ENCODE measurements around the gene UPK1A. TPM values are rescaled to one million over a fixed set of nuclear protein-coding genes. Genes with fewer than 3 reads are reported as not detected.

The UPK1A gene
- total and polyA plus RNA-seq, 4 experiments from 2014 or later = 0.55 to 0.72 TPM; not detected in 2

DNA sequence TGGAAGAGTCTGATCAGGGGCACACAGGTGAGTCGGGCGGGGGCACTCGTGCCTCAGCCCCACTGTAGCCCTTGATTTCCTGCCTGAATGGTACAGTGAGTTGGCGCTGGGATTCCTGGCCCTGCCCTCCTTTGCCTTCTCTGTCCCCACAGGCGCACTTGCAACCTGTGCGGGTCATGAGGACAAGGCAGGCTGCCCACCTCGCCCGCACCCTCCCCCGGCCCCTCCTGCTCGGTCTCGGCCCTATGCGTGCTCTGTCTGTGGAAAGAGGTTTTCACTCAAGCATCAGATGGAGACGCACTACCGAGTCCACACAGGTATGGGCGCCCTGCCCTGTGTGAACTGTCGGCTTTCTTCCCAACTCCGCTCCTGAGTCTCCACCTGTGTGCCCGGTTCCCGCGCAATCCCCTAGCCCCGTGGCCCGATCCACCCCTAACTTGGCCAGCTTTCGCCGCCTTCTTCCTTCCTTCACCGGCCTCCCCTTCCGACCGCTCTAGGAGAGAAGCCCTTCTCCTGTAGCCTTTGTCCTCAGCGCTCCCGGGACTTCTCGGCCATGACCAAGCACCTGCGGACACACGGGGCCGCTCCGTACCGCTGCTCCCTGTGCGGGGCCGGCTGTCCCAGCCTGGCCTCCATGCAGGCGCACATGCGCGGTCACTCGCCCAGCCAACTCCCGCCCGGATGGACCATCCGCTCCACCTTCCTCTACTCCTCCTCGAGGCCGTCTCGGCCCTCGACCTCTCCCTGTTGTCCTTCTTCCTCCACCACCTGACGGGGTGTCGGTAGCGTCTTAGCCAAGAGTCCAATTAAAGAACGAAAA is 49.9 kb downstream of the UPK1A start:
- ChIA-PET CTCF (ENCODE audit: partially characterized antibody) (interaction anchor here (0.7 to 6.0 kb wide), 6 partner anchors 13 to 206 kb away, joined by 3 to 54 read pairs (median 4); partner anchors contain the start of gene LIN37), POLR2A (ENCODE audit: partially characterized antibody) (interaction anchor here (0.6 to 6.3 kb wide), 7 partner anchors 10 to 32 kb away, joined by 3 to 61 read pairs (median 4); partner anchors contain the start of genes IGFLR1, LIN37, PSENEN and U2AF1L4)
- Mint-ChIP-seq H3K9me3 (peaks cover 0 to 1% (median 0%) of the 10 kb centered on the region in 8 donors), H3K27me3 (no peaks in the 10 kb centered on the region), H3K36me3 (peaks cover 4 to 8% of the 10 kb centered on the region in 2 donors), H3K4me1 (peaks cover 47 to 72% (median 59%) of the 10 kb centered on the region in 4 donors), H3K4me3 (peak overlapping the region; percentile 91 to 99 (median 94)), H3K27ac (peak overlapping the region; percentile 90 to 99 (median 94))
- H3K27ac ChIP-seq (ENCODE audit: low read depth, low read length) = peak overlapping the region; percentile 71
- peak in 2 of 5 donors; percentile 27 to 56 for DNase-seq
- no peaks in the 10 kb centered on the region for H3K9me3 ChIP-seq (ENCODE audit: control insufficient read depth in 1 of 2, low read length in 2 of 2)
- H3K4me3 ChIP-seq (ENCODE audit: low read length in 2 of 2) = peak overlapping the region; percentile 68 to 81
- peaks cover 4% of the 10 kb centered on the region for H3K36me3 ChIP-seq (ENCODE audit: insufficient read depth, low read length)
- no peaks in the 10 kb centered on the region for H3K27me3 ChIP-seq (ENCODE audit: insufficient read depth, low read length)
- intact Hi-C loops (cut with micrococcal nuclease) = no loop called here
- peaks cover 68% of the 10 kb centered on the region for H3K4me1 ChIP-seq (ENCODE audit: insufficient read depth, low read length)

DNA sequence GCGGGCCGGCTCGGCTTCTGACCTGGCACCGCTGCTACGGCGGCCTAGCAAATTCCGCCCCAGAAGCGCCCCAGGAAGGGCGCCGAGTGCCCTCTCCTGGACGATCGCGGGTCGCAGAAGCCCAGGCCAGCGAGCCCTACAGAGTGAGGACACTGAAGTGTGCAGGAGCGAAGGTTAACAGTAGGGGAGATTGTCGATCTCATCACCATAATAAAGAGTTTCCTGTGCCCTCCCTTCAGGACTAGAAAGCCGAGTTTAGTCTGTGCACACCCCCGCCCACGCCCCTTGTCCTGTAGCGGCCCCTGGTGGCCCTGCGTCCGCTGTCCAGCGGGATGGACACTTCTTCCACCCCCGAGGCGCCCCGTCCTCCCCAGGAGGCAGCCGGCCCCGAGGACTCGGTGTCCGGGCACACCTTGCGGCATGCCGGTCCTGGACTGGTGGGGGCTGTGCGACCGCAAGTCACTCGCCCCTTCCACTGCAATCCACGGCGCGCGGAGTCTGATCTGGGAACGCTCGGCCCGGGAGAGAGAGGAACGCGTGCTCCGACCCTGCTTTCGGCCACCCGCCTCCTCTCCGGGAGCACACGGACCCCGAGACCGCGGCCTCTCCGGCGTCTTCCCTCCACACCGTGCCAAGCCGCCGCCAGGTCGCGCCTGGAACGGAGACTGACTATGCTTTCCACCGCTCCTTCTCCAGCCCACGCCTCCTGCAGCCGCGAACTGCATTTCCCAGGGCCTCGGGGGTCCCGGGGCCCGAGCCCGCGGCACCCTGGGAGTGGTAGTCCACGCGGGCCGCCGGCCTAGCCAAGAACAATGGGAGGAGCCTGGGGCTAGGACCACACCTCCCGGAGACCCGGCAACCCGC is 50.7 kb downstream of the UPK1A start:
- H3K4me3 ChIP-seq (ENCODE audit: low read length in 2 of 2) = peak overlapping the region; percentile 68 to 81
- Mint-ChIP-seq H3K9me3 (peaks cover 0 to 1% (median 0%) of the 10 kb centered on the region in 8 donors), H3K27ac (peak overlapping the region; percentile 90 to 99 (median 94)), H3K4me3 (peak overlapping the region; percentile 91 to 99 (median 94)), H3K4me1 (peaks cover 44 to 71% (median 55%) of the 10 kb centered on the region in 4 donors), H3K27me3 (no peaks in the 10 kb centered on the region), H3K36me3 (peaks cover 4 to 14% of the 10 kb centered on the region in 2 donors)
- H3K27ac ChIP-seq (ENCODE audit: low read depth, low read length) = peak overlapping the region; percentile 71
- ChIA-PET POLR2A (ENCODE audit: partially characterized antibody) (interaction anchor here (1.5 to 6.3 kb wide), 9 partner anchors 10 to 183 kb away, joined by 4 to 61 read pairs (median 16); partner anchors contain the start of genes IGFLR1, LIN37, NFKBID and PSENEN), CTCF (ENCODE audit: partially characterized antibody) (interaction anchor here (1.9 to 6.0 kb wide), 2 partner anchors 23 kb away, joined by 6 to 54 read pairs; no protein-coding TSS in a partner anchor)
- peaks cover 12% of the 10 kb centered on the region for H3K36me3 ChIP-seq (ENCODE audit: insufficient read depth, low read length)
- DNase-seq = peak; percentile 97 to 99 (median 98)
- intact Hi-C loops (cut with micrococcal nuclease) = loop anchor here (1.0 kb wide), 12 partner anchors 15 to 337 kb away; partner anchors contain the start of genes COX6B1, NFKBID, PROSER3 and PSENEN
- H3K4me1 ChIP-seq (ENCODE audit: insufficient read depth, low read length) = peaks cover 59% of the 10 kb centered on the region
- no peaks in the 10 kb centered on the region for H3K27me3 ChIP-seq (ENCODE audit: insufficient read depth, low read length)
- no peaks in the 10 kb centered on the region for H3K9me3 ChIP-seq (ENCODE audit: control insufficient read depth in 1 of 2, low read length in 2 of 2)

DNA sequence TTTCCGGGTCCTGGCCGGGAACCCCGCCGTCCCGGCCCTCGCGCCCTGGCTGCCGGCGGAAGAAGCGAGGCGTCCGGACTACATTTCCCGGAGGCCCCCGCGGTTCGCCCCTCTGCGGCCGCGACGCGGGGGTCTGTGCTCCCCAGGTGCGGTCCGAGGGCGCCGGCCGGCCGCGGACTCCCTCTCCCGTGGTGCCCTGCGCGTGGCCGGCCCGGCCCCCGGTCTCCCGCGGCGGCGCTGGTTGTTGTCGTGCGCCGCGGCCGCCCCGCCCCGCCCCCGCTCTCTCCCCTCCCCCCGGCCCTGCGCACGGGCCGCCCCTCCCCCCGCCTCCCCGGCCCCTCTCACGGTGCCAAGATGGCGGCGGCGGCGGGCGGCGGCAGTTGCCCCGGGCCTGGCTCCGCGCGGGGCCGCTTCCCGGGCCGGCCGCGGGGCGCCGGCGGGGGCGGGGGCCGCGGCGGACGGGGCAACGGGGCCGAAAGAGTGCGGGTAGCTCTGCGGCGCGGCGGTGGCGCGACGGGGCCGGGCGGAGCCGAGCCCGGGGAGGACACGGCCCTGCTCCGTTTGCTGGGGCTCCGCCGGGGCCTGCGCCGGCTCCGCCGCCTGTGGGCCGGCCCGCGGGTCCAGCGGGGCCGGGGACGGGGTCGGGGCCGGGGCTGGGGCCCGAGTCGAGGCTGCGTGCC is 51.5 kb downstream of the UPK1A start, which contains the start of gene KMT2B:
KMT2B (plus strand) TSS at position 339 of the 680 bp plus-strand sequence; CDS start at position 355, 16 bp downstream.
- peaks cover 4 to 22% of the 10 kb centered on the region in 2 donors for H3K36me3 Mint-ChIP-seq
- Histone ChIP-seq H3K27ac (ENCODE audit: low read depth, low read length) (peak within 1 kb of the TSS; percentile 71), H3K4me1 (ENCODE audit: insufficient read depth, low read length) (peaks cover 51% of the 10 kb centered on the region), H3K9me3 (ENCODE audit: control insufficient read depth in 1 of 2, low read length in 2 of 2) (no peaks in the 10 kb centered on the region), H3K36me3 (ENCODE audit: insufficient read depth, low read length) (peaks cover 19% of the 10 kb centered on the region), H3K27me3 (ENCODE audit: insufficient read depth, low read length) (no peaks in the 10 kb centered on the region), H3K4me3 (ENCODE audit: low read length in 2 of 2) (peak within 1 kb of the TSS; percentile 78 to 81)
- intact Hi-C loops (cut with micrococcal nuclease) = loop anchor here (1.0 kb wide), 12 partner anchors 16 to 336 kb away; partner anchors contain the start of genes COX6B1, NFKBID, PROSER3 and PSENEN
- H3K9me3 Mint-ChIP-seq = peaks cover 0 to 1% (median 0%) of the 10 kb centered on the region in 8 donors
- ChIA-PET CTCF (ENCODE audit: partially characterized antibody) (interaction anchor here (1.3 to 1.9 kb wide), 2 partner anchors 19 to 22 kb away, joined by 5 to 6 read pairs; no protein-coding TSS in a partner anchor), POLR2A (ENCODE audit: partially characterized antibody) (interaction anchor here (0.8 to 4.4 kb wide), 9 partner anchors 10 to 183 kb away, joined by 3 to 51 read pairs (median 15); partner anchors contain the start of genes IGFLR1, LIN37, NFKBID and PSENEN)
- peaks cover 38 to 70% (median 49%) of the 10 kb centered on the region in 4 donors for H3K4me1 Mint-ChIP-seq
- H3K27ac Mint-ChIP-seq = peak within 1 kb of the TSS; percentile 90 to 99 (median 94)
- DNase-seq = no peak
- no peaks in the 10 kb centered on the region for H3K27me3 Mint-ChIP-seq
- peak within 1 kb of the TSS; percentile 91 to 99 (median 94) for H3K4me3 Mint-ChIP-seq

DNA sequence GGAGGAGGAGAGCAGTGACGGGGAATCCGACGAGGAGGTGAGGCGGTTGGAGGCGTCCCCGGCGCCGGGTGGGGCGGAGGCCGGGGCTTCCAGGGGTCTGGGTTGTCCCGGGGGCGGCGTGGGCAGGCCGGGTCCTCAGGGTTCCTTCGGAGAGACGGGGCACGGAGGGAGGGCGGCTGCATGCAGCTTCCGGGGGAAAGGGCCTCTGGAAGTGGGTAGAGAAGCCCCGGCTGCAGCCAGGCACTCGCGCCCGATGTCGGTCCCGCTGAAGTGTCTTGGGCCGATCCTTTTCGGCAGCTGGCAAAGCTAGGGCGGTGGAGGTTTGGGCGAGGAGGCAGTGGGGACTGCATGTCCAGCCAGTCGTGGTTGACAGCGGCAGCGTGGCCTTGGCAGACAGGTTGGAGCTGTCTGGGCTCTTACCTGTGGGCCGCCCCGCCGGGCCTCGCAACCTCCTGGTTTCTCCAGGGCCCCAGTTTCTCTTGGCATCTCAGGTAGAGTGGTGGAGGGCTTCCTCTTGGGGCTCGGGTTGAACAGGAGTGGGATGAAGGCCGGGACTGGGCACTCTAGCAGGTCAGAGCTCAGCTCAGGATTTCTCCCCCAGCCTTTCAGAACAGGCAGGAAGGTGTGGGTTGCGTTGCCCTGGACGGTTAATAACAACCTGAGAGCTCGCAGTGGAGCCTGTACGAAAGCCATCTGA is 52.2 kb downstream of the UPK1A start:
- H3K27ac ChIP-seq (ENCODE audit: low read depth, low read length) = peak overlapping the region; percentile 65
- Mint-ChIP-seq H3K4me3 (peak overlapping the region; percentile 90 to 97 (median 92)), H3K27ac (peak overlapping the region; percentile 78 to 96 (median 92)), H3K4me1 (peaks cover 32 to 63% (median 43%) of the 10 kb centered on the region in 4 donors), H3K36me3 (peaks cover 8 to 27% of the 10 kb centered on the region in 2 donors), H3K27me3 (no peaks in the 10 kb centered on the region), H3K9me3 (peaks cover 0 to 1% (median 0%) of the 10 kb centered on the region in 8 donors)
- ChIA-PET CTCF (ENCODE audit: partially characterized antibody) (interaction anchor here (0.7 to 1.9 kb wide), 4 partner anchors 18 to 26 kb away, joined by 3 to 6 read pairs (median 4); no protein-coding TSS in a partner anchor), POLR2A (ENCODE audit: partially characterized antibody) (interaction anchor here (0.7 to 4.4 kb wide), 10 partner anchors 9 to 182 kb away, joined by 3 to 51 read pairs (median 14); partner anchors contain the start of genes IGFLR1, LIN37, NFKBID and PSENEN)
- H3K27me3 ChIP-seq (ENCODE audit: insufficient read depth, low read length) = no peaks in the 10 kb centered on the region
- H3K36me3 ChIP-seq (ENCODE audit: insufficient read depth, low read length) = peaks cover 26% of the 10 kb centered on the region
- H3K4me3 ChIP-seq (ENCODE audit: low read length in 2 of 2) = peak overlapping the region; percentile 17 to 78
- H3K9me3 ChIP-seq (ENCODE audit: control insufficient read depth in 1 of 2, low read length in 2 of 2) = no peaks in the 10 kb centered on the region
- intact Hi-C loops (cut with micrococcal nuclease) = no loop called here
- peaks cover 45% of the 10 kb centered on the region for H3K4me1 ChIP-seq (ENCODE audit: insufficient read depth, low read length)
- DNase-seq = peak; percentile 37 to 59 (median 47)

DNA sequence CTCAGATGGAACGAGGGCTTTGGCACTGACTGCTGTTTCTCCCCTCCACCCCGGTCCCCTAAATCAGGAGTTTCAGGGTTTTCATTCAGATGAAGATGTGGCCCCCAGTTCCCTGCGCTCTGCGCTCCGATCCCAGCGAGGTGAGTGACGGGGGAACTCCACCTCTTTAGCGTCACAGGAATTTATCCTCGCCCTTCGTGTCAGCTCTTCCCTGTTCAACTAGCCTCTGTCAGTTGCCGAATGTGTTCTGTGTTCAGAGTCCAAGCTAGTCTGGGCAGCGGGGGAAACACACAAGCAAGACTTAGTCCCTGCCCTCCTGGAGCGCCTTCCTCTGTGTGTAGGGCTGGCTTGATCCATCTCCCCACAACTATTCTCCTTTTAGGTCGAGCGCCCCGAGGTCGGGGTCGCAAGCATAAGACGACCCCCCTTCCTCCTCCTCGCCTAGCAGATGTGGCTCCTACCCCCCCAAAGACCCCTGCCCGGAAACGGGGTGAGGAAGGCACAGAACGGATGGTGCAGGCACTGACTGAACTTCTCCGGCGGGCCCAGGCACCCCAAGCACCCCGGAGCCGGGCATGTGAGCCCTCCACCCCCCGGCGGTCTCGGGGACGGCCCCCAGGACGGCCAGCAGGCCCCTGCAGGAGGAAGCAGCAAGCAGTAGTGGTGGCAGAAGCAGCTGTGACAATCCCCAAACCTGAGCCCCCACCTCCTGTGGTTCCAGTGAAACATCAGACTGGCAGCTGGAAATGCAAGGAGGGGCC is 53.3 kb downstream of the UPK1A start:
- no peak overlapping the region for H3K4me3 ChIP-seq (ENCODE audit: low read length in 2 of 2)
- H3K36me3 ChIP-seq (ENCODE audit: insufficient read depth, low read length) = peaks cover 37% of the 10 kb centered on the region
- H3K27me3 ChIP-seq (ENCODE audit: insufficient read depth, low read length) = no peaks in the 10 kb centered on the region
- H3K9me3 Mint-ChIP-seq = peaks cover 0 to 1% (median 0%) of the 10 kb centered on the region in 8 donors
- H3K27ac Mint-ChIP-seq = peak overlapping the region in 6 of 7 donors; percentile 66 to 96 (median 85)
- H3K4me1 Mint-ChIP-seq = peaks cover 23 to 52% (median 33%) of the 10 kb centered on the region in 4 donors
- H3K27ac ChIP-seq (ENCODE audit: low read depth, low read length) = no peak overlapping the region
- H3K4me1 ChIP-seq (ENCODE audit: insufficient read depth, low read length) = peaks cover 34% of the 10 kb centered on the region
- H3K4me3 Mint-ChIP-seq = peak overlapping the region; percentile 90 to 97 (median 92)
- DNase-seq = no peak
- no peaks in the 10 kb centered on the region for H3K9me3 ChIP-seq (ENCODE audit: control insufficient read depth in 1 of 2, low read length in 2 of 2)
- intact Hi-C loops (cut with micrococcal nuclease) = no loop called here
- CTCF ChIA-PET (ENCODE audit: partially characterized antibody) = interaction anchor here (0.7 to 1.9 kb wide), 4 partner anchors 17 to 27 kb away, joined by 3 to 6 read pairs (median 4); no protein-coding TSS in a partner anchor
- POLR2A ChIA-PET (ENCODE audit: partially characterized antibody) = interaction anchor here (0.7 to 4.4 kb wide), 7 partner anchors 8 to 29 kb away, joined by 3 to 51 read pairs (median 16); partner anchors contain the start of genes IGFLR1, LIN37, PSENEN and U2AF1L4
- H3K27me3 Mint-ChIP-seq = no peaks in the 10 kb centered on the region
- H3K36me3 Mint-ChIP-seq = peaks cover 12 to 36% of the 10 kb centered on the region in 2 donors

Data from CD4-positive, alpha-beta memory T cell (primary cell).